MM.1S (cell line): ENCODE results near the gene SEPTIN11.
A peak's percentile ranks its signal among the peaks of the same experiment; 100 is the strongest.

Experiments used
- DNase-seq: peaks from one replicate; pipeline ENCODE4 v3.0.0-alpha.2; 2015
- H2AFZ ChIP-seq: fragments of 300-600 bp; sonication (generic); 2 replicates; pipeline ENCODE4 v1.6.0; 2016; ENCODE audit warnings: antibody characterized with exemption, low read length
- H3F3A ChIP-seq: fragments of 300-600 bp; sonication (generic); 2 replicates; pipeline ENCODE4 v1.6.1; 2016; ENCODE audit warnings: mild to moderate bottlenecking, antibody characterized with exemption, low read length, moderate library complexity, mixed read lengths; ENCODE audit not compliant: insufficient read depth
- H3K27ac ChIP-seq: fragments of 300-600 bp; sonication (generic); 2 replicates; pipeline ENCODE4 v1.5.1; 2016; ENCODE audit warnings: mild to moderate bottlenecking, low read length
- H3K27me3 ChIP-seq: fragments of 300-600 bp; sonication (generic); replicated peaks from 2 replicates; pipeline ENCODE4 v1.6.0; 2016; ENCODE audit warnings: low read length; ENCODE audit not compliant: insufficient read depth
- H3K36me3 ChIP-seq: fragments of 300-600 bp; sonication (generic); replicated peaks from 2 replicates; pipeline ENCODE4 v1.6.1; 2016; ENCODE audit warnings: mild to moderate bottlenecking, low read length, mixed read lengths; ENCODE audit not compliant: insufficient read depth
- H3K4me1 ChIP-seq: fragments of 300-600 bp; sonication (generic); 2 replicates; pipeline ENCODE4 v1.6.1; 2016; ENCODE audit warnings: low read length, mixed read lengths
- H3K4me2 ChIP-seq: fragments of 300-600 bp; sonication (generic); 2 replicates; pipeline ENCODE4 v1.6.0; 2016; ENCODE audit warnings: low read depth, low read length
- H3K4me3 ChIP-seq: fragments of 300-600 bp; sonication (generic); 2 replicates; pipeline ENCODE4 v1.5.1; 2016; ENCODE audit warnings: low read length, mixed read lengths
- H3K79me2 ChIP-seq: fragments of 300-600 bp; sonication (generic); 2 replicates; pipeline ENCODE4 v1.6.1; 2016; ENCODE audit warnings: mixed run types, low read length, mixed read lengths
- H3K9ac ChIP-seq: fragments of 300-600 bp; sonication (generic); 2 replicates; pipeline ENCODE4 v1.6.1; 2016; ENCODE audit warnings: low read length, mixed read lengths
- H3K9me2 ChIP-seq: fragments of 300-600 bp; sonication (generic); replicated peaks from 2 replicates; pipeline ENCODE4 v1.6.1; 2016; ENCODE audit warnings: mild to moderate bottlenecking, low read length, mixed read lengths; ENCODE audit not compliant: insufficient read depth
- H3K9me3 ChIP-seq: fragments of 300-600 bp; sonication (generic); replicated peaks from 2 replicates; pipeline ENCODE4 v1.6.1; 2016; ENCODE audit warnings: mild to moderate bottlenecking, low read length, mixed read lengths; ENCODE audit not compliant: insufficient read depth
- H4K20me1 ChIP-seq: fragments of 300-600 bp; sonication (generic); 2 replicates; pipeline ENCODE4 v1.6.1; 2016; ENCODE audit warnings: mild to moderate bottlenecking, low read length, moderate library complexity, mixed read lengths; ENCODE audit not compliant: insufficient read depth
- CTCF ChIP-seq: fragments of 300-600 bp; sonication (generic); IDR thresholded peaks from 2 replicates; pipeline ENCODE4 v1.5.1; 2016; ENCODE audit warnings: antibody characterized with exemption, low read length, mixed read lengths
- EZH2 ChIP-seq: fragments of 300-600 bp; sonication (generic); optimal IDR thresholded peaks from 2 replicates; pipeline ENCODE3; 2017; ENCODE audit warnings: low read depth, mild to moderate bottlenecking, antibody characterized with exemption, low read length, mixed read lengths
- EZH2phosphoT487 ChIP-seq: fragments of 300-600 bp; sonication (generic); IDR thresholded peaks from 2 replicates; pipeline ENCODE4 v1.6.1; 2018; ENCODE audit warnings: antibody characterized with exemption, low read length

Gene SEPTIN11

GRCh38 chr4:76993787-76994641 lies 44.5 kb downstream of the SEPTIN11 start:
- no peak for TF ChIP-seq EZH2phosphoT487
- no peak for TF ChIP-seq CTCF
- TF ChIP-seq EZH2 = no peak
- H3K27me3 ChIP-seq = no peaks in the 10 kb centered on the region
- no peak overlapping the region for H2AFZ ChIP-seq
- H3K79me2 ChIP-seq = peaks cover 30% of the 10 kb centered on the region
- H3K9me3 ChIP-seq = no peaks in the 10 kb centered on the region
- no peak overlapping the region for H3K9ac ChIP-seq
- no peaks in the 10 kb centered on the region for H3K36me3 ChIP-seq
- no peak overlapping the region; the same call in 1 of the 2 replicates for H3K4me3 ChIP-seq
- peak; percentile 92 for DNase-seq
- peak overlapping the region; percentile 75 for H3K27ac ChIP-seq
- no peaks in the 10 kb centered on the region for H4K20me1 ChIP-seq
- H3K9me2 ChIP-seq = no peaks in the 10 kb centered on the region
- peaks cover 32% of the 10 kb centered on the region for H3K4me1 ChIP-seq
- H3K4me2 ChIP-seq = peak overlapping the region; percentile 36
- H3F3A ChIP-seq = peaks cover 10% of the 10 kb centered on the region

- TF ChIP-seq EZH2 (no peak), EZH2phosphoT487 (no peak), CTCF (no peak)
- Histone ChIP-seq H3K79me2 (peaks cover 19% of the 10 kb centered on the region), H3K4me2 (no peak overlapping the region), H4K20me1 (no peaks in the 10 kb centered on the region), H3K4me1 (peaks cover 32% of the 10 kb centered on the region), H3K36me3 (no peaks in the 10 kb centered on the region), H3K27me3 (no peaks in the 10 kb centered on the region), H2AFZ (no peak overlapping the region), H3K9me2 (no peaks in the 10 kb centered on the region), H3F3A (peaks cover 10% of the 10 kb centered on the region), H3K9ac (no peak overlapping the region), H3K9me3 (no peaks in the 10 kb centered on the region), H3K4me3 (no peak overlapping the region), H3K27ac (no peak overlapping the region)
- DNase-seq = no peak
Measured at GRCh38 chr4:76995776-76996175, 46.2 kb downstream of the SEPTIN11 start.

- no peak overlapping the region for H3K9ac ChIP-seq
- no peaks in the 10 kb centered on the region for H4K20me1 ChIP-seq
- H3K4me2 ChIP-seq = no peak overlapping the region
- no peak overlapping the region for H3K4me3 ChIP-seq
- H3F3A ChIP-seq = peaks cover 10% of the 10 kb centered on the region
- H2AFZ ChIP-seq = no peak overlapping the region
- H3K36me3 ChIP-seq = no peaks in the 10 kb centered on the region
- no peaks in the 10 kb centered on the region for H3K9me3 ChIP-seq
- peaks cover 14% of the 10 kb centered on the region for H3K79me2 ChIP-seq
- no peak for DNase-seq
- H3K27ac ChIP-seq = no peak overlapping the region
- no peak for TF ChIP-seq CTCF
- TF ChIP-seq EZH2phosphoT487 = no peak
- TF ChIP-seq EZH2 = no peak
- no peaks in the 10 kb centered on the region for H3K27me3 ChIP-seq
- no peaks in the 10 kb centered on the region for H3K9me2 ChIP-seq
- peaks cover 27% of the 10 kb centered on the region for H3K4me1 ChIP-seq
Measured at GRCh38 chr4:76996445-76996844, 46.9 kb downstream of the SEPTIN11 start.
